HepG2 (cell line): ENCODE data around the gene TCFL5. TPM values are rescaled to one million over a fixed set of nuclear protein-coding genes. Genes with fewer than 3 reads are reported as not detected.

Experiments used
- AGO1 ChIP-seq: fragments of 200-400 bp; formaldehyde crosslinking; IDR thresholded peaks from 2 replicates; pipeline ENCODE4 v1.6.1; 2017; ENCODE audit warnings: mild to moderate bottlenecking, low read depth, low read length, moderate library complexity; ENCODE audit not compliant: poor library complexity, severe bottlenecking
- CBX1 ChIP-seq: IDR thresholded peaks from one replicate; pipeline ENCODE4 v1.6.1; 2016; ENCODE audit warnings: antibody characterized with exemption, low read depth
- EED ChIP-seq: sonication (generic); formaldehyde crosslinking; IDR thresholded peaks from 2 replicates; pipeline ENCODE4 v1.5.0; 2020; ENCODE audit warnings: mild to moderate bottlenecking, missing genetic modification reagents
- FOXK1 ChIP-seq: sonication (generic); formaldehyde crosslinking; IDR thresholded peaks from 2 replicates; pipeline ENCODE4 v1.4.0; 2020; ENCODE audit warnings: low read depth, missing genetic modification reagents, borderline replicate concordance
- KDM4B ChIP-seq: sonication (generic); formaldehyde crosslinking; IDR thresholded peaks from 2 replicates; pipeline ENCODE4 v1.4.0; 2020; ENCODE audit warnings: missing genetic modification reagents
- NFRKB ChIP-seq: fragments of 450-650 bp; IDR thresholded peaks from 2 replicates; pipeline ENCODE4 v1.6.1; 2017
- PAF1 ChIP-seq: IDR thresholded peaks from 2 replicates; pipeline ENCODE4 v1.6.1; 2016; ENCODE audit warnings: missing genetic modification reagents, missing compliant biosample characterization
- POLR2A ChIP-seq, 2 experiments: IDR thresholded peaks; 2 replicates each; pipeline ENCODE4 v1.6.1; 2011; ENCODE audit warnings: low read depth in 2 of 2, low read length in 2 of 2, mild to moderate bottlenecking in 1 of 2, moderate library complexity in 1 of 2; ENCODE audit not compliant: insufficient read depth in 1 of 2
- PTBP1 ChIP-seq: fragments of 200-400 bp; formaldehyde crosslinking; IDR thresholded peaks from 2 replicates; pipeline ENCODE4 v1.6.1; 2018; ENCODE audit warnings: low read length, low read depth; ENCODE audit not compliant: poor library complexity, severe bottlenecking
- RBM22 ChIP-seq: fragments of 200-400 bp; formaldehyde crosslinking; optimal IDR thresholded peaks from 2 replicates; pipeline ENCODE3; 2017; ENCODE audit warnings: mild to moderate bottlenecking, low read length, moderate library complexity
- SMAD1 ChIP-seq: sonication (generic); formaldehyde crosslinking; IDR thresholded peaks from 2 replicates; pipeline ENCODE4 v1.4.0; 2020; ENCODE audit warnings: missing genetic modification reagents, low read depth, mild to moderate bottlenecking, borderline replicate concordance
- ZNF138 ChIP-seq: sonication (generic); formaldehyde crosslinking; IDR thresholded peaks from 2 replicates; pipeline ENCODE4 v1.5.0; 2020; ENCODE audit warnings: mild to moderate bottlenecking, low read depth, missing genetic modification reagents
- ZNF264 ChIP-seq: sonication (generic); formaldehyde crosslinking; IDR thresholded peaks from 2 replicates; pipeline ENCODE4 v1.4.0; 2020; ENCODE audit warnings: missing genetic modification reagents
- ZNF546 ChIP-seq: sonication (generic); formaldehyde crosslinking; conservative IDR thresholded peaks from 2 replicates; pipeline ENCODE4 v1.8.1; 2023; ENCODE audit warnings: mild to moderate bottlenecking, missing genetic modification reagents
- ZNF563 ChIP-seq: sonication (generic); formaldehyde crosslinking; IDR thresholded peaks from 2 replicates; pipeline ENCODE4 v1.8.0; 2022; ENCODE audit warnings: mild to moderate bottlenecking, moderate library complexity, missing genetic modification reagents
- ZNF776 ChIP-seq: sonication (generic); formaldehyde crosslinking; IDR thresholded peaks from 2 replicates; pipeline ENCODE4 v1.4.0; 2020; ENCODE audit warnings: mild to moderate bottlenecking, missing genetic modification reagents
- polyA plus RNA-seq, 8 experiments: library from polyadenylated mRNA; depleted of rRNA in 3 of 8; stranded (reverse) in 7 of 8; unstranded in 1 of 8; fragments of >200 nt; fragmentation: Illumina TruSeq in 4 of 8; extraction: Trizol in 4 of 8; gene quantifications; 2 replicates each; pipeline versions ENCODE4 v1.2.1 to v1.2.3, GENCODE V29; 2011 to 2016; ENCODE audit warnings: low read depth in 4 of 8, missing spikeins in 1 of 8, mixed read lengths in 1 of 8; ENCODE audit not compliant: insufficient read depth in 1 of 8
- total RNA-seq, 5 experiments: library from RNA; depleted of rRNA; stranded (reverse); fragments of >200 nt; fragmentation: Illumina TruSeq; extraction: Trizol; gene quantifications; 2 replicates each; pipeline ENCODE4 v1.2.3, GENCODE V29; 2016; ENCODE audit warnings: low read depth in 1 of 5
- TF ChIP-seq, protein P1 (sequence below): sonication (generic); formaldehyde crosslinking; IDR thresholded peaks from 2 replicates; pipeline ENCODE4 v1.5.0; 2020; ENCODE audit warnings: missing genetic modification reagents
- TF ChIP-seq, protein P2 (sequence below): sonication (generic); formaldehyde crosslinking; IDR thresholded peaks from 2 replicates; pipeline ENCODE4 v1.9.0; 2022; ENCODE audit warnings: missing genetic modification reagents, mild to moderate bottlenecking, borderline replicate concordance
- TF ChIP-seq, protein P3 (sequence below): IDR thresholded peaks from 2 replicates; pipeline ENCODE4 v1.6.1; 2018; ENCODE audit warnings: missing genetic modification reagents, mild to moderate bottlenecking, missing compliant biosample characterization
- TF ChIP-seq, protein P4 (sequence below): sonication (generic); formaldehyde crosslinking; IDR thresholded peaks from 2 replicates; pipeline ENCODE4 v1.4.0; 2020; ENCODE audit warnings: missing genetic modification reagents
- TF ChIP-seq, protein P5 (sequence below): IDR thresholded peaks from 2 replicates; pipeline ENCODE4 v1.4.0; 2020; ENCODE audit warnings: mild to moderate bottlenecking, missing genetic modification reagents

Gene TCFL5
- total and polyA plus RNA-seq, 2 of the 13 experiments (the other 11 are each of a cell fraction or from before 2014, with no cell fraction given), result 14.8 to 20.0 TPM

DNA sequence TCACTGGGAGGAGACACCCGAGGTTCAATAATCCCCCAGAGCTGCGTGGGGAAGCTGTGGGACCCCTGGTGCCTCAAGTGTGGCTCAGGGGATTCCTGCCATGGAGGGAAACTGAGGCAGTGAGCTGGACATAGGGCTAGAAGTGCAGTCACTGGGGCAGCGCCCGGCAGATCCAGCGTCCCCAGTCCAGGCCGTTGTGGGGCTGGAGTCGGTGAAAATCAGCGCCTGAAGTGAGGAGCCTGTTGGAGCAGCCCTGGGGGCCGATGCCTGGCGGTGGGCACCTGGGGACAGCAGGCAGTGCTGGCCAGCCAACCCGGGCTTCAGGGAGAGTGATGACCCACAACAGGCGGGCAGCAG lies 46.9 kb downstream of the TCFL5 start (continued):
- TF ChIP-seq, protein P1, sequence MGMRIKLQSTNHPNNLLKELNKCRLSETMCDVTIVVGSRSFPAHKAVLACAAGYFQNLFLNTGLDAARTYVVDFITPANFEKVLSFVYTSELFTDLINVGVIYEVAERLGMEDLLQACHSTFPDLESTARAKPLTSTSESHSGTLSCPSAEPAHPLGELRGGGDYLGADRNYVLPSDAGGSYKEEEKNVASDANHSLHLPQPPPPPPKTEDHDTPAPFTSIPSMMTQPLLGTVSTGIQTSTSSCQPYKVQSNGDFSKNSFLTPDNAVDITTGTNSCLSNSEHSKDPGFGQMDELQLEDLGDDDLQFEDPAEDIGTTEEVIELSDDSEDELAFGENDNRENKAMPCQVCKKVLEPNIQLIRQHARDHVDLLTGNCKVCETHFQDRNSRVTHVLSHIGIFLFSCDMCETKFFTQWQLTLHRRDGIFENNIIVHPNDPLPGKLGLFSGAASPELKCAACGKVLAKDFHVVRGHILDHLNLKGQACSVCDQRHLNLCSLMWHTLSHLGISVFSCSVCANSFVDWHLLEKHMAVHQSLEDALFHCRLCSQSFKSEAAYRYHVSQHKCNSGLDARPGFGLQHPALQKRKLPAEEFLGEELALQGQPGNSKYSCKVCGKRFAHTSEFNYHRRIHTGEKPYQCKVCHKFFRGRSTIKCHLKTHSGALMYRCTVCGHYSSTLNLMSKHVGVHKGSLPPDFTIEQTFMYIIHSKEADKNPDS (CRISPR knock-in tag), result no peak
- TF ChIP-seq RBM22, result peak; percentile 78
- TF ChIP-seq KDM4B (CRISPR knock-in tag), result no peak
- TF ChIP-seq, protein P2, sequence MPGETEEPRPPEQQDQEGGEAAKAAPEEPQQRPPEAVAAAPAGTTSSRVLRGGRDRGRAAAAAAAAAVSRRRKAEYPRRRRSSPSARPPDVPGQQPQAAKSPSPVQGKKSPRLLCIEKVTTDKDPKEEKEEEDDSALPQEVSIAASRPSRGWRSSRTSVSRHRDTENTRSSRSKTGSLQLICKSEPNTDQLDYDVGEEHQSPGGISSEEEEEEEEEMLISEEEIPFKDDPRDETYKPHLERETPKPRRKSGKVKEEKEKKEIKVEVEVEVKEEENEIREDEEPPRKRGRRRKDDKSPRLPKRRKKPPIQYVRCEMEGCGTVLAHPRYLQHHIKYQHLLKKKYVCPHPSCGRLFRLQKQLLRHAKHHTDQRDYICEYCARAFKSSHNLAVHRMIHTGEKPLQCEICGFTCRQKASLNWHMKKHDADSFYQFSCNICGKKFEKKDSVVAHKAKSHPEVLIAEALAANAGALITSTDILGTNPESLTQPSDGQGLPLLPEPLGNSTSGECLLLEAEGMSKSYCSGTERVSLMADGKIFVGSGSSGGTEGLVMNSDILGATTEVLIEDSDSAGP (CRISPR knock-in tag), result peak; percentile 46
- TF ChIP-seq ZNF264, result no peak
- peak in 1 of 2 experiments; percentile 27; a peak in 1 of 4 replicates for TF ChIP-seq POLR2A (IDR thresholded peaks at IDR 0.05; ENCODE audit: insufficient read depth in 1 of 2, low read depth in 2 of 2, low read length in 2 of 2)
- peak; percentile 97 for TF ChIP-seq AGO1
- peak; percentile 84 for TF ChIP-seq PAF1 (CRISPR knock-in tag)
- TF ChIP-seq ZNF546, result peak; percentile 83
- TF ChIP-seq, protein P3, sequence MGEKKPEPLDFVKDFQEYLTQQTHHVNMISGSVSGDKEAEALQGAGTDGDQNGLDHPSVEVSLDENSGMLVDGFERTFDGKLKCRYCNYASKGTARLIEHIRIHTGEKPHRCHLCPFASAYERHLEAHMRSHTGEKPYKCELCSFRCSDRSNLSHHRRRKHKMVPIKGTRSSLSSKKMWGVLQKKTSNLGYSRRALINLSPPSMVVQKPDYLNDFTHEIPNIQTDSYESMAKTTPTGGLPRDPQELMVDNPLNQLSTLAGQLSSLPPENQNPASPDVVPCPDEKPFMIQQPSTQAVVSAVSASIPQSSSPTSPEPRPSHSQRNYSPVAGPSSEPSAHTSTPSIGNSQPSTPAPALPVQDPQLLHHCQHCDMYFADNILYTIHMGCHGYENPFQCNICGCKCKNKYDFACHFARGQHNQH (CRISPR knock-in tag), result 0 out of 2 replicates have a peak, but pooled peaks have one; percentile 40
- no peak for TF ChIP-seq NFRKB
- TF ChIP-seq PTBP1, result peak; percentile 69
- TF ChIP-seq ZNF138, result no peak
- TF ChIP-seq CBX1, result peak; percentile 17
- 0 out of 2 replicates have a peak, but pooled peaks have one; percentile 8 for TF ChIP-seq FOXK1 (CRISPR knock-in tag)
- TF ChIP-seq ZNF563, result no peak
- no peak for TF ChIP-seq SMAD1 (CRISPR knock-in tag)
- 0 out of 2 replicates have a peak, but pooled peaks have one; percentile 38 for TF ChIP-seq ZNF776 (CRISPR knock-in tag)
- peak; percentile 71 for TF ChIP-seq EED (CRISPR knock-in tag)
- TF ChIP-seq, protein P4, sequence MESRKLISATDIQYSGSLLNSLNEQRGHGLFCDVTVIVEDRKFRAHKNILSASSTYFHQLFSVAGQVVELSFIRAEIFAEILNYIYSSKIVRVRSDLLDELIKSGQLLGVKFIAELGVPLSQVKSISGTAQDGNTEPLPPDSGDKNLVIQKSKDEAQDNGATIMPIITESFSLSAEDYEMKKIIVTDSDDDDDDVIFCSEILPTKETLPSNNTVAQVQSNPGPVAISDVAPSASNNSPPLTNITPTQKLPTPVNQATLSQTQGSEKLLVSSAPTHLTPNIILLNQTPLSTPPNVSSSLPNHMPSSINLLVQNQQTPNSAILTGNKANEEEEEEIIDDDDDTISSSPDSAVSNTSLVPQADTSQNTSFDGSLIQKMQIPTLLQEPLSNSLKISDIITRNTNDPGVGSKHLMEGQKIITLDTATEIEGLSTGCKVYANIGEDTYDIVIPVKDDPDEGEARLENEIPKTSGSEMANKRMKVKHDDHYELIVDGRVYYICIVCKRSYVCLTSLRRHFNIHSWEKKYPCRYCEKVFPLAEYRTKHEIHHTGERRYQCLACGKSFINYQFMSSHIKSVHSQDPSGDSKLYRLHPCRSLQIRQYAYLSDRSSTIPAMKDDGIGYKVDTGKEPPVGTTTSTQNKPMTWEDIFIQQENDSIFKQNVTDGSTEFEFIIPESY (CRISPR knock-in tag), result 0 out of 2 replicates have a peak, but pooled peaks have one; percentile 6
- TF ChIP-seq, protein P5, sequence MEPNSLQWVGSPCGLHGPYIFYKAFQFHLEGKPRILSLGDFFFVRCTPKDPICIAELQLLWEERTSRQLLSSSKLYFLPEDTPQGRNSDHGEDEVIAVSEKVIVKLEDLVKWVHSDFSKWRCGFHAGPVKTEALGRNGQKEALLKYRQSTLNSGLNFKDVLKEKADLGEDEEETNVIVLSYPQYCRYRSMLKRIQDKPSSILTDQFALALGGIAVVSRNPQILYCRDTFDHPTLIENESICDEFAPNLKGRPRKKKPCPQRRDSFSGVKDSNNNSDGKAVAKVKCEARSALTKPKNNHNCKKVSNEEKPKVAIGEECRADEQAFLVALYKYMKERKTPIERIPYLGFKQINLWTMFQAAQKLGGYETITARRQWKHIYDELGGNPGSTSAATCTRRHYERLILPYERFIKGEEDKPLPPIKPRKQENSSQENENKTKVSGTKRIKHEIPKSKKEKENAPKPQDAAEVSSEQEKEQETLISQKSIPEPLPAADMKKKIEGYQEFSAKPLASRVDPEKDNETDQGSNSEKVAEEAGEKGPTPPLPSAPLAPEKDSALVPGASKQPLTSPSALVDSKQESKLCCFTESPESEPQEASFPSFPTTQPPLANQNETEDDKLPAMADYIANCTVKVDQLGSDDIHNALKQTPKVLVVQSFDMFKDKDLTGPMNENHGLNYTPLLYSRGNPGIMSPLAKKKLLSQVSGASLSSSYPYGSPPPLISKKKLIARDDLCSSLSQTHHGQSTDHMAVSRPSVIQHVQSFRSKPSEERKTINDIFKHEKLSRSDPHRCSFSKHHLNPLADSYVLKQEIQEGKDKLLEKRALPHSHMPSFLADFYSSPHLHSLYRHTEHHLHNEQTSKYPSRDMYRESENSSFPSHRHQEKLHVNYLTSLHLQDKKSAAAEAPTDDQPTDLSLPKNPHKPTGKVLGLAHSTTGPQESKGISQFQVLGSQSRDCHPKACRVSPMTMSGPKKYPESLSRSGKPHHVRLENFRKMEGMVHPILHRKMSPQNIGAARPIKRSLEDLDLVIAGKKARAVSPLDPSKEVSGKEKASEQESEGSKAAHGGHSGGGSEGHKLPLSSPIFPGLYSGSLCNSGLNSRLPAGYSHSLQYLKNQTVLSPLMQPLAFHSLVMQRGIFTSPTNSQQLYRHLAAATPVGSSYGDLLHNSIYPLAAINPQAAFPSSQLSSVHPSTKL (CRISPR knock-in tag), result no peak
